OCI-LY3 (cell line): ENCODE results near the gene NDUFB8.
"Not testable (repeated sequence)": the region's sequence is repeated elsewhere in the genome, so short reads cannot be mapped to it uniquely, and the experiment has no call there.

Source experiments
- H2AFZ ChIP-seq: fragments of 200-600, 300-600 bp; shearing (Covaris generic); 2 replicates; pipeline ENCODE4 v1.6.0; 2014; ENCODE audit warnings: antibody characterized with exemption, low read depth, low read length
- H3K27ac ChIP-seq: fragments of 200-600, 300-600 bp; sonication (generic); 2 replicates; pipeline ENCODE4 v1.5.1; 2014; ENCODE audit warnings: mild to moderate bottlenecking, low read length, moderate library complexity, mixed read lengths
- H3K27me3 ChIP-seq: fragments of 200-600, 300-600 bp; sonication (generic); 2 replicates; pipeline ENCODE4 v1.6.1; 2014; ENCODE audit warnings: low read depth, low read length, mixed read lengths
- H3K36me3 ChIP-seq: fragments of 200-600, 300-600 bp; sonication (generic); replicated peaks from 2 replicates; pipeline ENCODE3; 2014; ENCODE audit warnings: low read depth, low read length, mixed read lengths
- H3K4me1 ChIP-seq: fragments of 300-600, 200-600 bp; sonication (generic); 2 replicates; pipeline ENCODE4 v1.6.1; 2014; ENCODE audit warnings: low read length, mixed read lengths
- H3K4me2 ChIP-seq: fragments of 200-600, 300-600 bp; sonication (generic); 2 replicates; pipeline ENCODE4 v1.6.1; 2014; ENCODE audit warnings: low read length, mixed read lengths
- H3K4me3 ChIP-seq: fragments of 300-600, 200-600 bp; sonication (generic); 2 replicates; pipeline ENCODE4 v1.5.1; 2014; ENCODE audit warnings: antibody characterized with exemption, mild to moderate bottlenecking, low read length, moderate library complexity
- H3K79me2 ChIP-seq: fragments of 300-600, 200-600 bp; shearing (Covaris generic); 2 replicates; pipeline ENCODE4 v1.6.1; 2014; ENCODE audit warnings: mild to moderate bottlenecking, low read length, mixed read lengths
- H3K9ac ChIP-seq: fragments of 300-600, 200-600 bp; shearing (Covaris generic); 2 replicates; pipeline ENCODE4 v1.6.0; 2014; ENCODE audit warnings: mild to moderate bottlenecking, low read length, moderate library complexity
- H3K9me3 ChIP-seq: fragments of 200-600, 300-600 bp; shearing (Covaris generic); 2 replicates; pipeline ENCODE4 v1.6.1; 2014; ENCODE audit warnings: low read length, mixed read lengths; ENCODE audit not compliant: insufficient read depth
- H4K20me1 ChIP-seq: fragments of 200-600, 300-600 bp; sonication (generic); 2 replicates; pipeline ENCODE4 v1.6.1; 2016; ENCODE audit warnings: low read length, mixed read lengths; ENCODE audit not compliant: insufficient read depth
- CTCF ChIP-seq: fragments of 200-600, 300-600 bp; sonication (generic); IDR thresholded peaks from 2 replicates; pipeline ENCODE4 v1.5.1; 2014; ENCODE audit warnings: antibody characterized with exemption, low read length, low read depth
- EZH2phosphoT487 ChIP-seq: fragments of 200-600 bp; shearing (Covaris generic); IDR thresholded peaks from 2 replicates; pipeline ENCODE4 v1.6.1; 2018; ENCODE audit warnings: antibody characterized with exemption, mixed run types, low read depth

The NDUFB8 gene

GRCh38 chr10:100529475-100530298, at the start of gene NDUFB8:
TSS of gene NDUFB8 (minus strand) at chr10:100529871. CDS start at chr10:100529851, 20 bp downstream.
- Histone ChIP-seq H3K4me2 (peak within 1 kb of the TSS; percentile 97), H2AFZ (peak within 1 kb of the TSS; percentile 91), H3K9me3 (no peaks in the 10 kb centered on the region), H3K79me2 (peaks cover 28% of the 10 kb centered on the region), H3K27ac (peak within 1 kb of the TSS; percentile 45), H3K9ac (peak within 1 kb of the TSS; percentile 88), H4K20me1 (no peaks in the 10 kb centered on the region), H3K4me3 (peak within 1 kb of the TSS; percentile 96), H3K4me1 (peaks cover 14% of the 10 kb centered on the region), H3K27me3 (no peaks in the 10 kb centered on the region), H3K36me3 (peaks cover 12% of the 10 kb centered on the region)
- TF ChIP-seq EZH2phosphoT487 = no peak
- no peak for TF ChIP-seq CTCF

GRCh38 chr10:100576282-100576635, 46.6 kb upstream of the NDUFB8 start:
- H3K4me3 ChIP-seq = no peak overlapping the region
- H3K27me3 ChIP-seq = no peaks in the 10 kb centered on the region
- H3K4me1 ChIP-seq = peaks cover 8% of the 10 kb centered on the region
- no peak overlapping the region for H2AFZ ChIP-seq
- no peaks in the 10 kb centered on the region for H4K20me1 ChIP-seq
- H3K4me2 ChIP-seq = no peak overlapping the region
- H3K9me3 ChIP-seq = no peaks in the 10 kb centered on the region
- no peak overlapping the region for H3K27ac ChIP-seq
- no peaks in the 10 kb centered on the region for H3K79me2 ChIP-seq
- H3K9ac ChIP-seq = no peak overlapping the region
- TF ChIP-seq EZH2phosphoT487 (no peak), CTCF (no peak)
- H3K36me3 ChIP-seq = no peaks in the 10 kb centered on the region

GRCh38 chr10:100575585-100576281, 46.1 kb upstream of the NDUFB8 start:
- no peaks in the 10 kb centered on the region for H3K27me3 ChIP-seq

GRCh38 chr10:100575146-100575545, 45.5 kb upstream of the NDUFB8 start:
- H3K36me3 ChIP-seq, H2AFZ ChIP-seq, H4K20me1 ChIP-seq, H3K79me2 ChIP-seq, H3K4me2 ChIP-seq, H3K9me3 ChIP-seq, H3K27me3 ChIP-seq, H3K4me3 ChIP-seq, H3K9ac ChIP-seq, H3K27ac ChIP-seq, H3K4me1 ChIP-seq: not testable (repeated sequence)

More at GRCh38 chr10:100575585-100576281, 46.1 kb upstream of the NDUFB8 start:
- peaks cover 7% of the 10 kb centered on the region for H3K4me1 ChIP-seq
- H3K9ac ChIP-seq = no peak overlapping the region
- no peak overlapping the region for H3K4me3 ChIP-seq
- TF ChIP-seq CTCF (no peak), EZH2phosphoT487 (no peak)
- no peaks in the 10 kb centered on the region for H3K36me3 ChIP-seq
- H4K20me1 ChIP-seq = no peaks in the 10 kb centered on the region
- no peaks in the 10 kb centered on the region for H3K79me2 ChIP-seq
- H3K9me3 ChIP-seq = no peaks in the 10 kb centered on the region
- no peak overlapping the region for H3K4me2 ChIP-seq
- H3K27ac ChIP-seq = no peak overlapping the region
- no peak overlapping the region for H2AFZ ChIP-seq
